Lung (tissue), 12 donors: ENCODE measurements around the gene ZNF322. TPM values are rescaled to one million over a fixed set of nuclear protein-coding genes. Genes with fewer than 3 reads are reported as not detected.

Experiments
- ATAC-seq: fragments of 200-7000 bp; cut with Tn5 transposase; one replicate; pipeline ENCODE4 v1.9.1; 2020; ENCODE audit warnings: moderate number of reproducible peaks; ENCODE audit not compliant: insufficient read depth, low FRiP score
- DNase-seq, 3 donors: peaks; one replicate each; pipeline ENCODE4 v3.0.0-alpha.2; 2013 to 2017
- H3K27ac ChIP-seq, 2 donors: one replicate each; pipeline ENCODE4 v1.5.1; 2013; ENCODE audit warnings: mild to moderate bottlenecking in 2 of 2, moderate library complexity in 2 of 2, control low read depth in 1 of 2, inconsistent platforms in 1 of 2, low read depth in 1 of 2, low read length in 1 of 2
- H3K27me3 ChIP-seq, 3 donors: one replicate each; pipeline ENCODE4 v1.5.1; 2013; ENCODE audit warnings: low read length in 2 of 3; ENCODE audit not compliant: control insufficient read depth in 3 of 3, insufficient read depth in 3 of 3
- H3K36me3 ChIP-seq, 4 donors: one replicate each; pipeline ENCODE4 v1.5.1; 2013; ENCODE audit warnings: low read length in 4 of 4, mild to moderate bottlenecking in 1 of 4, moderate library complexity in 1 of 4; ENCODE audit not compliant: control insufficient read depth in 4 of 4, insufficient read depth in 4 of 4
- H3K4me1 ChIP-seq, 5 donors: one replicate each; pipeline ENCODE4 v1.5.1; 2013; ENCODE audit warnings: low read length in 5 of 5, mild to moderate bottlenecking in 2 of 5, moderate library complexity in 1 of 5; ENCODE audit not compliant: control insufficient read depth in 5 of 5, insufficient read depth in 5 of 5
- H3K4me3 ChIP-seq: one replicate; pipeline ENCODE4 v1.5.1; 2013; ENCODE audit warnings: mild to moderate bottlenecking, control low read depth, moderate library complexity
- H3K9ac ChIP-seq, 2 donors: one replicate each; pipeline ENCODE4 v1.5.1; 2013; ENCODE audit warnings: low read length in 2 of 2, control low read depth in 1 of 2; ENCODE audit not compliant: insufficient read depth in 1 of 2
- H3K9me3 ChIP-seq, 4 donors: one replicate each; pipeline ENCODE4 v1.5.1; 2013; ENCODE audit warnings: low read length in 3 of 4, mild to moderate bottlenecking in 1 of 4, moderate library complexity in 1 of 4; ENCODE audit not compliant: control insufficient read depth in 4 of 4, insufficient read depth in 3 of 4
- CTCF ChIP-seq: IDR thresholded peaks from 2 replicates; pipeline ENCODE4 v1.5.1; 2012; ENCODE audit warnings: mild to moderate bottlenecking; ENCODE audit errors: control extremely low read depth, extremely low read depth
- WGBS, 2 donors: extraction: QIAGEN DNeasy Blood & Tissue Kit; methylation state at CpG; one replicate each; pipeline ENCODE4 v1.1.7; 2013; 5-methylcytosine and 5-hydroxymethylcytosine counted together
- polyA plus RNA-seq, 2 donors: library from polyadenylated mRNA; stranded (reverse); fragments of 200-250 nt; gene quantifications; one replicate each; pipeline ENCODE4 v1.2.1, GENCODE V29; 2013
- total RNA-seq, 2 donors: library from RNA; depleted of rRNA in 1 of 2; stranded (reverse); fragments of >200 nt in 1 of 2; gene quantifications; one replicate each; pipeline ENCODE4 v1.2.1, GENCODE V29; 2014 to 2021
- donor health status: control.
- donor health status: control.
- donor health status: Bipolar disorder and iron deficiency.
- donor health status: healthy.
- donor health status: DM: yes; HTN: yes; CAD: no.

Gene ZNF322
- total and polyA plus RNA-seq, 4 donors: 5.8 to 26.0 (median 14.5) TPM

GRCh38 chr6:26594131-26594498, 65.4 kb downstream of the ZNF322 start:
- Histone ChIP-seq H3K27me3 (peaks cover 0 to 38% (median 34%) of the 10 kb centered on the region in 3 donors), H3K36me3 (peaks cover 5 to 11% (median 8%) of the 10 kb centered on the region in 4 donors), H3K4me3 (no peak overlapping the region), H3K27ac (no peak overlapping the region), H3K9me3 (no peaks in the 10 kb centered on the region), H3K4me1 (peaks cover 0 to 14% (median 6%) of the 10 kb centered on the region in 5 donors), H3K9ac (no peak overlapping the region)
- DNase-seq: no peak
- no peak for ATAC-seq
- WGBS, 2 donors: 24% methylated on average over 6 of the region's 6 CpGs
- no peak for TF ChIP-seq CTCF

DNA sequence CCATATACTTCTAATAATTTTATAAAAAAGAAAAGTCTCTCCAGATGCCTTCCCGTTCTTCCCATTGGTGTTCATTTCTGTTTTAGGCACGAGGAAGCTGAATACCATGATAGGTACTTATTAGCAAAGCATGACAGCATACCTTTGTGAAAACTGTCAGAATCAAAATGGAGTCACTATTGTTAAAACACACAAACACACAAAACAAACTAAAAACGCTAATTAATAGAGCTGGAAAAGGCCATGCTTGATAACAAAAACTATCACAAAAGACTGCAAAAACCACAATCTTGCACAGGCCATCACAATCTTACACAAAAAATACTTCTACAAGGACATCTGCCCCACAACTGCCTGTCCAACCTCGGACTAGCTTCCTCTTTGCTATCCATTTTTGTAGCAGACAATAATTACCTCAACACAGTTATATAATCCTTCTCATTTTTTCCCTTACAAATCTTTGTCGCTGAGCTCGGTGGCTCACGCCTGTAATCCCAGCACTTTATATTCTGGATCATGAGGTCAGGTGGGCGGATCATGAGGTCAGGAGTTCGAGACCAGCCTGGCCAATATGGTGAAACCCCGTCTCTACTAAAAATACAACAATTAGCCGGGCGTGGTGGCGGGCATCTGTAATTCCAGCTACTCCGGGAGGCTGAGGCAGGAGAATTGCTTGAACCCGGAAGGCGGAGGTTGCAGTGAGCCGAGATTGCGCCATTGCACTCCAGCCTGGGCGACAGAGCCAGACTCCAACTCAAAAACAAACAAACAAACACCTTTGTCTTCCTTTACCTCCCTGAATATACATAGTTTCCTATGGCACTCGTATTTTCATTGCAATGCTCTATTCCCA, 66.0 kb downstream of the ZNF322 start:
- no peak for TF ChIP-seq CTCF
- Histone ChIP-seq H3K4me1 (peaks cover 0 to 14% (median 6%) of the 10 kb centered on the region in 5 donors), H3K36me3 (peaks cover under 1 to 7% (median 4%) of the 10 kb centered on the region in 4 donors), H3K4me3 (no peak overlapping the region), H3K9me3 (no peaks in the 10 kb centered on the region), H3K27ac (no peak overlapping the region), H3K27me3 (peaks cover 0 to 38% (median 34%) of the 10 kb centered on the region in 3 donors), H3K9ac (no peak overlapping the region)
- ATAC-seq: no peak
- DNase-seq: no peak
- WGBS, 2 donors: 38 to 40% methylated on average over 20 of the region's 20 CpGs

DNA sequence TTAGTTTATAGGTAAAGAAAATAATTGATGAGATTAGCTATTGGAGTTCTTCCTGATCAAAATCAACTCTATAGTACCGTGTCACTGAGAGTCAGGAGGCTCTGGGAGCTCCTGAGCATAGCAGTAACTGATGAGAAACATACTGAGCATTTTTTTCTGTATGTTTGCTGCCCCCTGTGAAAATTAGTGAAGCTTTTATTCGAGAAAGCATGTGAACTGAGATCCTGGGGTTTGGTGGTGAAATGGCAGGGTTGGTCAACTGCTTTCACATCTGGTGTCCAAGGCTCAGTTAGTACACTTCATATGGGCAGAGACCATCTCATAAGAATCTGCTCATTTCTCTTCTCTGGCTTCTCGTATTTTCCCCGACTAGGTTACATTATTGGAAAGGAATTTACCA, 66.9 kb downstream of the ZNF322 start:
- Histone ChIP-seq H3K36me3 (no peaks in the 10 kb centered on the region), H3K9me3 (no peaks in the 10 kb centered on the region), H3K27ac (no peak overlapping the region), H3K4me3 (no peak overlapping the region), H3K4me1 (peaks cover 0 to 8% (median under 1%) of the 10 kb centered on the region in 5 donors), H3K9ac (no peak overlapping the region), H3K27me3 (peaks cover 0 to 38% (median 34%) of the 10 kb centered on the region in 3 donors)
- 53 to 60% methylated on average over 4 of the region's 4 CpGs for WGBS, 2 donors
- TF ChIP-seq CTCF: no peak
- ATAC-seq (no peak), DNase-seq (no peak)
